IMR-90 (cell line): ENCODE measurements around the gene HLA-DOA.

ENCODE experiments used
- POLR2A ChIP-seq: IDR thresholded peaks from 2 replicates; pipeline ENCODE4 v1.6.1; 2012; ENCODE audit warnings: mild to moderate bottlenecking, low read depth, low read length
- TF ChIP-seq, protein P1 (sequence below): conservative IDR thresholded peaks from 2 replicates; pipeline ENCODE4 v1.5.1; 2012; ENCODE audit warnings: mild to moderate bottlenecking, low read depth, low read length, improper control_type of control experiment

DNA sequence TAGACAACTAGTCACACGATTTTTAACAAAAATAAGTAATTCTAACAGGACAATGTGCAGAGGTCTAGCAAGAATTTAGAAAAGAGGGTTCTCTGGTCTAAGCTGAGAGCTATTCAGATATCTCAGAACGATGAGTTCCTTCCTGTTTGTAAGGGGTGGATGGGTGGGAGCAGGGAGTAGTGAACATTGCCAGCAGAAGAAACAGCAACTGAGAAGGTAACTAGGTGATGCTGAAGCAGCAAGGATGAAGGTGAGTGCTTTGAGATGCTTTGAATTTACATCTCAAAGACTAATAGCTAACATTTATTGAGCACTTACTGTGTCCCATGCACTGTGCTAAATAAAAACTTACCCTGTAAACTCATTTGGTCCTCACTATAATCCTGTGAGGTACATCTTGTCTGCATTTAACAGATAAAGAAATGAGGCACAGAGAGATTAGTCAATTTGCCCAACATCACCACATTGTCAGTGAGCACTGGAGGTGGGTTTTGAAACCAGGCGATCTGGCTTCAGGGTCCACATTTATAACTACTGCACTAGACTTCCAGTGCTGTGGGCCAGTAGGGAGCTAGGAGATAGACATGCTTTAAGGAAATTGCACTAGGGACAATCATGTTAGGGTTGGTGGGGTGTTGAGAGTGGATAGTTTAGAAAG is 25.3 kb downstream of the HLA-DOA start:
- TF ChIP-seq, protein P1, sequence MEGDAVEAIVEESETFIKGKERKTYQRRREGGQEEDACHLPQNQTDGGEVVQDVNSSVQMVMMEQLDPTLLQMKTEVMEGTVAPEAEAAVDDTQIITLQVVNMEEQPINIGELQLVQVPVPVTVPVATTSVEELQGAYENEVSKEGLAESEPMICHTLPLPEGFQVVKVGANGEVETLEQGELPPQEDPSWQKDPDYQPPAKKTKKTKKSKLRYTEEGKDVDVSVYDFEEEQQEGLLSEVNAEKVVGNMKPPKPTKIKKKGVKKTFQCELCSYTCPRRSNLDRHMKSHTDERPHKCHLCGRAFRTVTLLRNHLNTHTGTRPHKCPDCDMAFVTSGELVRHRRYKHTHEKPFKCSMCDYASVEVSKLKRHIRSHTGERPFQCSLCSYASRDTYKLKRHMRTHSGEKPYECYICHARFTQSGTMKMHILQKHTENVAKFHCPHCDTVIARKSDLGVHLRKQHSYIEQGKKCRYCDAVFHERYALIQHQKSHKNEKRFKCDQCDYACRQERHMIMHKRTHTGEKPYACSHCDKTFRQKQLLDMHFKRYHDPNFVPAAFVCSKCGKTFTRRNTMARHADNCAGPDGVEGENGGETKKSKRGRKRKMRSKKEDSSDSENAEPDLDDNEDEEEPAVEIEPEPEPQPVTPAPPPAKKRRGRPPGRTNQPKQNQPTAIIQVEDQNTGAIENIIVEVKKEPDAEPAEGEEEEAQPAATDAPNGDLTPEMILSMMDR, result no peak
- no peak for TF ChIP-seq POLR2A
